Liver (tissue), 9 donors: ENCODE measurements around the gene CACNG6. TPM values are rescaled to one million over a fixed set of nuclear protein-coding genes. Genes with fewer than 3 reads are reported as not detected.

Experiments
- DNase-seq: peaks from one replicate; pipeline ENCODE4 v3.0.0-alpha.2; 2017; ENCODE audit warnings: low spot score
- H3K27ac ChIP-seq, 2 donors: one replicate each; pipeline ENCODE4 v1.7.0; 2013; ENCODE audit warnings: inconsistent platforms in 2 of 2, low read length in 2 of 2, control low read depth in 1 of 2, low read depth in 1 of 2, mild to moderate bottlenecking in 1 of 2
- H3K27me3 ChIP-seq, 4 donors: one replicate each; pipeline versions ENCODE4 v1.6.1 to v1.7.0; 2013; ENCODE audit warnings: low read length in 3 of 4, inconsistent platforms in 1 of 4, mild to moderate bottlenecking in 1 of 4, moderate library complexity in 1 of 4; ENCODE audit not compliant: control insufficient read depth in 4 of 4, insufficient read depth in 4 of 4
- H3K36me3 ChIP-seq, 4 donors: one replicate each; pipeline versions ENCODE4 v1.6.1 to v1.7.0; 2013; ENCODE audit warnings: low read length in 3 of 4, mild to moderate bottlenecking in 3 of 4, low read depth in 1 of 4, moderate library complexity in 1 of 4; ENCODE audit not compliant: control insufficient read depth in 4 of 4, insufficient read depth in 3 of 4
- H3K4me1 ChIP-seq, 4 donors: one replicate each; pipeline versions ENCODE4 v1.6.1 to v1.7.0; 2013; ENCODE audit warnings: low read length in 3 of 4, mild to moderate bottlenecking in 3 of 4, moderate library complexity in 1 of 4; ENCODE audit not compliant: control insufficient read depth in 4 of 4, insufficient read depth in 4 of 4
- H3K4me3 ChIP-seq, 3 donors: one replicate each; pipeline versions ENCODE4 v1.6.1 to v1.7.0; 2013; ENCODE audit warnings: low read length in 3 of 3, control low read depth in 1 of 3, low read depth in 1 of 3, mild to moderate bottlenecking in 1 of 3
- H3K9ac ChIP-seq, 2 donors: one replicate each; pipeline ENCODE4 v1.7.0; 2013; ENCODE audit warnings: low read length in 2 of 2, mild to moderate bottlenecking in 2 of 2, moderate library complexity in 2 of 2, control low read depth in 1 of 2, low read depth in 1 of 2
- H3K9me3 ChIP-seq, 4 donors: one replicate each; pipeline versions ENCODE4 v1.6.1 to v1.7.0; 2013; ENCODE audit warnings: low read length in 3 of 4; ENCODE audit not compliant: control insufficient read depth in 4 of 4
- ATF3 ChIP-seq: IDR thresholded peaks from 2 replicates; pipeline ENCODE4 v1.6.1; 2016; ENCODE audit warnings: antibody characterized with exemption
- CTCF ChIP-seq: fragments of 150-350 bp; IDR thresholded peaks from 2 replicates; pipeline ENCODE4 v1.5.1; 2017; ENCODE audit warnings: improper control_type of control experiment, low read depth, low read length; ENCODE audit not compliant: missing input control
- EGR1 ChIP-seq, 2 donors: IDR thresholded peaks; 2 replicates each; pipeline ENCODE4 v1.6.1; 2016 to 2018; ENCODE audit warnings: antibody characterized with exemption in 2 of 2, low read depth in 2 of 2
- FOXA1 ChIP-seq: IDR thresholded peaks from 2 replicates; pipeline ENCODE4 v1.6.1; 2016; ENCODE audit warnings: antibody characterized with exemption
- FOXA2 ChIP-seq: IDR thresholded peaks from 2 replicates; pipeline ENCODE4 v1.6.1; 2016; ENCODE audit warnings: antibody characterized with exemption
- GABPA ChIP-seq, 2 donors: IDR thresholded peaks in 1 of 2; conservative IDR thresholded peaks in 1 of 2; 2 replicates each; pipeline ENCODE4 v1.6.1; 2016; ENCODE audit warnings: antibody characterized with exemption in 2 of 2, mild to moderate bottlenecking in 1 of 2, moderate library complexity in 1 of 2
- HNF4A ChIP-seq, 2 donors: conservative IDR thresholded peaks; 2 replicates each; pipeline ENCODE4 v1.6.1; 2016; ENCODE audit warnings: antibody characterized with exemption in 2 of 2, mild to moderate bottlenecking in 2 of 2
- HNF4G ChIP-seq: IDR thresholded peaks from 2 replicates; pipeline ENCODE4 v1.6.1; 2016; ENCODE audit warnings: antibody characterized with exemption
- JUND ChIP-seq, 2 donors: IDR thresholded peaks; 2 replicates each; pipeline ENCODE4 v1.6.1; 2016; ENCODE audit warnings: antibody characterized with exemption in 2 of 2
- MAX ChIP-seq: IDR thresholded peaks from 2 replicates; pipeline ENCODE4 v1.6.1; 2016; ENCODE audit warnings: antibody characterized with exemption
- NR2F2 ChIP-seq: IDR thresholded peaks from 2 replicates; pipeline ENCODE4 v1.6.1; 2016; ENCODE audit warnings: antibody characterized with exemption
- RAD21 ChIP-seq, 2 donors: IDR thresholded peaks; 2 replicates each; pipeline ENCODE4 v1.6.1; 2016; ENCODE audit warnings: antibody characterized with exemption in 2 of 2, mild to moderate bottlenecking in 2 of 2
- REST ChIP-seq: IDR thresholded peaks from 2 replicates; pipeline ENCODE4 v1.6.1; 2016; ENCODE audit warnings: antibody characterized with exemption, mild to moderate bottlenecking
- RXRA ChIP-seq, 2 donors: IDR thresholded peaks; 2 replicates each; pipeline ENCODE4 v1.6.1; 2017 to 2018; ENCODE audit warnings: antibody characterized with exemption in 2 of 2, mild to moderate bottlenecking in 1 of 2
- SP1 ChIP-seq: IDR thresholded peaks from 2 replicates; pipeline ENCODE4 v1.6.1; 2018; ENCODE audit warnings: antibody characterized with exemption, mild to moderate bottlenecking
- TAF1 ChIP-seq: conservative IDR thresholded peaks from 2 replicates; pipeline ENCODE4 v1.6.1; 2016; ENCODE audit warnings: antibody characterized with exemption, mild to moderate bottlenecking
- YY1 ChIP-seq: IDR thresholded peaks from 2 replicates; pipeline ENCODE4 v1.6.1; 2016; ENCODE audit warnings: antibody characterized with exemption, mild to moderate bottlenecking
- ZBTB33 ChIP-seq: IDR thresholded peaks from 2 replicates; pipeline ENCODE4 v1.6.1; 2016; ENCODE audit warnings: antibody characterized with exemption
- WGBS: extraction: QIAGEN DNeasy Blood & Tissue Kit; methylation state at CpG from one replicate; pipeline ENCODE4 v1.1.7; 2013; 5-methylcytosine and 5-hydroxymethylcytosine counted together
- polyA plus RNA-seq, 2 donors: library from polyadenylated mRNA; stranded (reverse) in 1 of 2; unstranded in 1 of 2; fragments of 200-250 nt in 1 of 2; fragments of >200 nt in 1 of 2; fragmentation: Nextera tagmentation in 1 of 2; extraction: Ambion mirVana in 1 of 2; gene quantifications; one replicate each; pipeline versions ENCODE4 v1.2.1 to v1.2.3, GENCODE V29; 2013 to 2015
- total RNA-seq, 2 donors: library from RNA; depleted of rRNA; stranded (reverse); fragments of >200 nt; gene quantifications; one replicate each; pipeline ENCODE4 v1.2.3, GENCODE V29; 2014
- donor health status: healthy.
- donor health status: healthy.
- donor health status: healthy.
- donor health status: healthy.
- donor health status: healthy.

The CACNG6 gene
- total and polyA plus RNA-seq, 4 donors, result not detected

- H3K27ac ChIP-seq, result no peak overlapping the region
- H3K4me1 ChIP-seq, result no peaks in the 10 kb centered on the region
- H3K4me3 ChIP-seq, result no peak overlapping the region
- WGBS, result 93% methylated on average over 2 of the region's 2 CpGs
- TF ChIP-seq ATF3 (no peak), MAX (no peak), RXRA (IDR thresholded peaks at IDR 0.05) (no peak), HNF4A (conservative IDR thresholded peaks at IDR 0.05) (no peak), TAF1 (no peak), FOXA1 (no peak), GABPA (IDR thresholded peaks at IDR 0.05 in 1 of 2, conservative IDR thresholded peaks at IDR 0.05 in 1 of 2) (no peak), JUND (IDR thresholded peaks at IDR 0.05) (no peak), RAD21 (IDR thresholded peaks at IDR 0.05) (no peak), ZBTB33 (no peak), CTCF (no peak), HNF4G (no peak), FOXA2 (no peak)
- DNase-seq, result no peak
- H3K27me3 ChIP-seq, result peaks cover 0 to 15% (median 3%) of the 10 kb centered on the region in 4 donors
- no peaks in the 10 kb centered on the region for H3K36me3 ChIP-seq
- H3K9me3 ChIP-seq, result peaks cover 0 to 3% (median 0%) of the 10 kb centered on the region in 4 donors
- no peak overlapping the region for H3K9ac ChIP-seq
Observed at GRCh38 chr19:53945998-53946397, 45.4 kb upstream of the CACNG6 start.

DNA sequence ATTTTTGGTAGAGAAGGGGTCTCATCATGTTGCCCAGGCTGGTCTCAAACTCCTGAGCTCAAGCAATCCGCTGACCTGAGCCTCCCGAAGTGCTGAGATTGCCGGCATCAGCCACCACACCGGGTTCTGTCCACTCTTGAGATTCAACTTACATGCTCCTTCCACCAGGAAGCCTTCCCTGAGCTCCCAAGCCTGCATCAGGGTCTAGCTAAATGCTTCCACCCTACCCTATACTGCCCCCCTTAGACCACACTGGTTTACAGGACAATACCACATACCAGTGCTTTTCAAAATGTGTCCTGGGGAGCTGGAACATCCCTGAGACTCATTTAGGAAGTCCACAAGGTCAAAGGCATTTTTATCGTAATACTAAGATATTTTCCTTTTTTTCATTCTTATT is 43.8 kb upstream of the CACNG6 start:
- Histone ChIP-seq H3K4me1 (no peaks in the 10 kb centered on the region), H3K27me3 (peaks cover 0 to 10% (median 3%) of the 10 kb centered on the region in 4 donors), H3K27ac (no peak overlapping the region), H3K36me3 (no peaks in the 10 kb centered on the region), H3K9me3 (no peaks in the 10 kb centered on the region), H3K4me3 (no peak overlapping the region), H3K9ac (no peak overlapping the region)
- WGBS, result 64% methylated on average over 5 of the region's 5 CpGs
- TF ChIP-seq RAD21 (IDR thresholded peaks at IDR 0.05) (no peak), ZBTB33 (no peak), ATF3 (no peak), YY1 (no peak), SP1 (no peak), CTCF (no peak), EGR1 (IDR thresholded peaks at IDR 0.05; ENCODE audit: low read depth in 2 of 2) (no peak), GABPA (IDR thresholded peaks at IDR 0.05 in 1 of 2, conservative IDR thresholded peaks at IDR 0.05 in 1 of 2) (no peak), TAF1 (no peak), REST (no peak), HNF4A (conservative IDR thresholded peaks at IDR 0.05) (no peak), NR2F2 (no peak)
- DNase-seq, result no peak
